ELR (cell line): Measurements from ENCODE around the gene MYADML2.
"Not testable (repeated sequence)": the region's sequence is repeated elsewhere in the genome, so short reads cannot be mapped to it uniquely, and the experiment has no call there.

Experiments used
- DNase-seq: peaks from one replicate; pipeline ENCODE4 v3.0.0-alpha.2; 2015; ENCODE audit warnings: low read depth

MYADML2 gene

DNA sequence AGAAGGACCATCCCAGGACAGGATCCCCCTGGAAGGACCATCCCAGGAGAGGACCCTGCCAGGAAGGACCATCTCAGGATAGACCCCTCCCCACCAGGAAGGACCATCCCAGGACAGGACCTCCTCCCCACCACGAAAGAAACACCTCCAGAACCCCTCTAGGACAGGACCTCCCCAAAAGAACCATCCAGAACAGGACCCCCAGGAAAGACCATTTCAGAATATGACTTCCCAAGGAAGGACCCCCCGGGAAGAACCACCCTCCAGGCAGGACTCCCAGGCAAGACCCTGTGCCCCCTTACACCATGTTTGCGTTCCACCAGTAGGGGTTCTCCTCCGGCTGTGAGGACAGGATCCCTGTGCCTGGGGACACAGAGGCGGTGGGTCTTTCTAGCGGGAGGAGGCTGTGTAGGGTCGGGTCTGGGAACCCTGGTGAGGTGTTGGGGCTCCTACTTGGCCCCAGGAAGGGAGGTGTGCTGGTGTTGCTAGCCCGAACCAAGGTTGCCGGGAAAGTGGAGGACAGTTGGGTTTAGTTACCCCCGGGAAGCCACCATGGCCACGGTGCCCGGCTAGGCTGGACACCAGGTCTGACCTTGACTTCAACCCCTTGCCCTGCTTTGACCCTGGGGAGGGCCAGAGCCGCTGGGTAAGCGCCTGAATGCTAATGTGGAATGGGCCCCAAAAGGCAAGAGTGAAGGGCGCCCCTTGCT is 11.8 kb upstream of the MYADML2 start:
- no peak for DNase-seq

DNA sequence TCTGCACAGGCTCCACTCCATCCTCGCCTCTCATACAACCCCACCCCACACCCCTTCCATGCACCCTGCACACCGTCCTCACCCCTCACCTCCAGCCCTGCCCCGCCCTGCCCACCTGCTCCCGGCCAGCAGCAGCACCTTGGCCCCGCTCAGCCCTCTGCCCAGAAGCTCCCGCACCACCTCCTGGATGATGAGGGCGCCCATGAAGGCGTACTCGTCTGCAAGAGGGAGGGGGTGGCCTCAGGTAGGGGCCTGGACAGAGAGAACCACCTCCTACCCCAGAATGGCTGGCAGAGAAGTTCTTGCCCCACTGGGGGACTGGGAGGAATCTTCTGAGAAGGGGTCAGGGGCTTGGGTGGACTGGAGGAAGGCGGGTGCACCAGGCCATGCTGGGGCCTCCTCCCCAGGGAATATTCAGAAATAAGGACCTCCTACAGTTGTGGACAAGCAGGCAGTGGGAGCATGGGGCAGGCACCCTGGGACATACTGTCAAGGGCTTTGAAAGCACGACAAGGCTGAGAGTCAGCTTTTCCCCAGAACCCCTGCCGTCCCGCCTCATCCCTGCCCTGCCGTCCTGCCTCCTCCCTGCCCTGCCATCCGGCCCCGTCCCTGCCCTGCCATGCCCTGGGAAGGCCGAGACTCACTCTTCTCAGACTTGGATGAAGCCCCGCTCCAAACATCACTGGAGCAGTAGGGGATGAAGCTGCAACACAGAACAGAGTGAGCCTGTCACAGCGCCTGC is 10.8 kb upstream of the MYADML2 start:
- no peak for DNase-seq

DNA sequence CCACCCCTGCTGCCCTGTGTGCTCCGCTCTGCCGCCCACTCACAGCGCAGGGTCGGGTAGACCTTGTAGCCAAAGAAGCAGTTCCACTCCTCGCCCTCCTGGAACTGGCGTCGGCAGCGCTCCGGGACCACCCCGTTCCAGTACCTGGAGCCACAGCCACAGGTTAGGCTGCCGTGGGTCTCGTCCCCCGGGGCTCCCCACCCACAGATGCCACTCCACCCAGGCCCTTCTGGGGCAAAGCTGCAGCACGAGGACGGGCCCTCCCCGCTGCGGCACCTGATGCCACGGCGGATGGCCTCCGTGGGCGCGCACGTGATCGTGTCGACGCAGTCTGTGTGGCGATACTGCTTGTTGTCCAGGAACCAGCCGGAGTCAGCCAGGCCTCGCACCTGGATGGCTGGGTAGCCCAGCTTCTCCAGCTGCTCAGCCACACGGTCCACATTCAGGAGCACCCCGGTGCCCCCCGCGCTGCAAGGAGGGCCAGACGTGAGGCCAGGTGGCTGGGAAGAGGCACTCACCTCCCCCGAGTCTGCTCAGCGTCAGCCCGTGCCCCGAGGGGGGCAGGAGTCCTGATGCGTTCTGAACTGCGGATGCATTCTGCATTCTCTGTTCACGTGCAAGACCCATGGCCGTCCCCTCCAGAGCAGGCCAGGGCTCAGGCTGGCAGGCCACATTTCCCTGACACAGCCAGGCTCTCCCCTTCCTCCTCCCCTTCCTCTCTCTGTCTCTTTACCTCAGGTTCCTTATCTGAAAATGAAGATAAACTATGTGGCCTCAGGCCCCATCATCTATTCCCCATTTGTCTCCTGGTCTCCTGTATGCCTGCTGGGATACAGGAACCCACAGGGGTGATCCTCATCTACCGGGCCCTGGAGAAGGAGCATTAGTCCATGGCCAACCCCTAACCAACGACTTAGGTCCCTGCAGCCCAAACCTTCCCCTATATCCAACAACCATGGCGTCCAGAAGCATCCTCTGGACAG is 9.9 kb upstream of the MYADML2 start:
- DNase-seq, result no peak

DNA sequence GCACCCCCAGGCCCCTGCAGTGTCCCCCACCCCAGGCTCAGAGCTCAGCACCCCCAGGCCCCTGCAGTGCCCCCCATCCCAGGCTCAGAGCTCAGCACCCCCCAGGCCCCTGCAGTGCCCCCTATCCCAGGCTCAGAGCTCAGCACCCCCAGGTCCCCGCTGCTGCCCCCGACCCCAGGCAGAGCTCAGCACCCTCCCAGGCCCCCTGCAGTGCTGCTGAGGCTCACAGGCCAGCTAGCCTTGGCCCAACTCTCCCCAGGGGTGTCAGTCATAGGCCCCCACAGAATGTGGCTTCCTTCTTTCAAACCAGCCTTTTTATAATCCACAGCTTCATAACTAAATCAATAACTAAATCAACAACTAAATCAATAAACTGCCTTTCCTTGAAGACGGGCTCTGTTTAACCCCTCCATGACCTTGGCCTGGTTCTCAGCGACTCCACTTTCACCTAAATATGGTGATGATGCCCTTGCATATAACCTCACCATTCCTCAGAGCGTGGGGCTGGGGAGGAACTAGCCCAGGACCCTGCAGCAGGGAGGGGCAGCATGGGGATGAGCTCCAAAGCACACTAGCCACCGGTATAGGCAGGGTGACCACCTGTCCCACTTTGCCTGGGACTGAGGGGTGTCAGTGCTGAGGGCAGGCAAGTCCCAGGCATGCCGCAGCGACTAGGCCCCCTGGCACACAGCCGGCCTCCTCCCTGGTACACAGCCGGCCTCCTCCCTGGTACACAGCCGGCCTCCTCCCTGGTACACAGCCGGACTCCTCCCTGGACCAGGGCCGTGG is 8.9 kb upstream of the MYADML2 start:
- DNase-seq, result no peak

DNA sequence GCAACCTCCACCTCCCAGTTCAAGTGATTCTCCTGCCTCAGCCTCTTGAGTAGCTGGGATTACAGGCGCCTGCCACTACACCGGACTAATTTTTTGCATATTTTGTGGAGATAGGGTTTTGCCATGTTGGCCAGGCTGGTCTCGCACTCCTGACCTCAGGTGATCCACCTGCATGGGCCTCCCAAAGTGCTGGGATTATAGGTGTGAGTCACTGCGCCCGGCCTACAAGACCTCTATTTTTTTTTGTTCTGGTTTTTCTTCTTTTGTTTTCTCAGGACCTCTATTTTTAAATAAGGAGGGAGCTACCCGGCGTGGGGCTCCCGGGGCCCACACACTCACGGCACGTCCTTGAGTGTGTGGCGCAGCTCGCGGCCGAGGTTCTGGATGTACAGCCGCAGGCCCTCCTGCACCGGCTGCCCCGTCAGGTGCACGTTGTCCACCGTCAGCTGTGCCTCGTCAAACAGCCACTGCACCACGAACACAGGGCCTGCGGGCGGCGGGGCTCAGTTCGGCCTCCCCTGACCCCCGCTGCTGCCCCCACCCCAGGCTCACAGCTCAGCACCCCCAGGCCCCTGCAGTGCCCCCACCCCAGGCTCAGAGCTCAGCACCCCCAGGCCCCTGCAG is 8.1 kb upstream of the MYADML2 start:
- DNase-seq, result no peak

DNA sequence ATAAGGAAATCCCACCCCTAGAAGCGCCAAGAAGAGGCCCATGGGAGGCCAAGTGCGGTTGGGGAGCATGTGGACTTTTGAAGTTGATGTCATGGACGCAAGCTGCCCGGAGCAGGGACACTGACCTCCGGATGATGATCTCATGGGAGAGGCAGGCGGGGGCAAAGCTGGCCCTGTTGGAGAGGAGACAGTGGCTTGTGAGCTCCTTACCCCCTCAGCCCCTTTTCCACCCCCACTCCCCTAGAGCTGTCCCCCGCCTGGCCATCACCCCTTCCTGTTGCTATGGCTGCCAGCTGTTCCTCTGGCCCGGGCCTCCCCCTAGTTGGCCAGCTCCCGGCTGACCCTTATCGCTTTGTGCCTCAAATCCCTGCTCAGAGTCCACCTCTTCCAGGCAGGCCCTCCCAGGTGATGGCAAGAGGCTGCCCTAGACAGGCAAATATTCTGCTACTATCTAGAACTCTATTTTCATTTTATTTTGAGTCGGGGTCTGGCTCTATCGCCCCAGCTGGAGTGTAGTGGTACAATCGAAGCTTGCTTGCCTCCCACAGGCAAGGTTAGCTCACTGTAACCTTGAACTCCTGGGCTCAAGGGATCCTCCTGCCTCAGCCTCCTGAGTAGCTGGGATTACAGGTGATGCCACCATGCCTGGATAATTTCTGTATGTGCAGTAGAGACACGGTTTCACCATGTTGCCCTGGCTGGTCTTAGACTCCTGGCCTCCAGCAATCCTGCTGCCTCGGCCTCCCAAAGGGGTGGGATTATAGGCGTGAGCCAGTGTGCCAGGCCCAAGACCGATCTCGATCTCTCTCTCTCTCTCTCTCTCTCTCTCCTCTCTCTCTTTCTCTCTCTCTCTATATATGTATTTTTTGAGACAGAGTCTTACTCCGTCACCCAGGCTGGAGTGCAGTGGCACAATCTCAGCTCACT is 7.4 kb upstream of the MYADML2 start:
- peak; percentile 30 for DNase-seq

DNA sequence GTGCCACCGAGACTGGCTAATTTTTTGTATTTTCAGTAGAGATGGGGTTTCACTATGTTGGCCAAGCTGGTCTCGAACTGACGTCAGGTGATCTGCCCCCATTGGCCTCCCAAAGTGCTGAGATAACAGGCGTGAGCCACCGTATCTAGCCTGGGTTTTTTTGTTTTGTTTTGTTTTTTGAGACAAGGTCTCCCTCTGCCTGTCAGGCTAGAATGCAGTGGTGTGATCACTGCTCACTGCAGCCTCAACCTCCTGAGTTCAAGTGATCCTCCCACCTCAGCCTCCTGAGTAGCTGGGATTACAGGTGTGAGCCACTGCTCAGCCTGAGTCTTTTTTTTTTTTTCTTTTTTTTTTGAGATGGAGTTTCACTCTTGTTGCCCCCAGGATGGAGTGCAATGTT is 6.4 kb upstream of the MYADML2 start:
- DNase-seq, result not testable (repeated sequence)

DNA sequence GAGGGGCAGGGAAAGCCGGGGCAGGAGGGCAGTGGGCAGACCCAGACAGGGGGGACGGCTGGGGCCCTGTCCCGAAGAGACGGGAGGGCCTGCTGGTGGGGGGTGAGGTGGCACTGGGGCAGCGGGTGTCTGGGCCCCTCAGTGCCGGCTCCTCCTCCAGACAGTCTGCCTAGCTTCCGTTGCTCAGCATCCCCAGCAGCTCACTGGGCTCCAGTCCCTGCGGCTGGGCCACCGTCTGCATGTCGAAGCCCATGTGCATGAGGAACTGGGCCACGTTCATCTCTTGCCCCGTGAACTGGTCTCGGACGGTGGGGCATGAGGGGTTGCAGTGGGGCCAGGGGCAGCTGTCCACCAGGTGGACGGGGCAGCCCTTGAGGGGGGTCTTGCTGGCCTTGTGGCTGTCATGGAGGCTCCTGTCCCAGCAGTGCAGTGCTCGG is 5.8 kb upstream of the MYADML2 start:
- DNase-seq, result no peak

DNA sequence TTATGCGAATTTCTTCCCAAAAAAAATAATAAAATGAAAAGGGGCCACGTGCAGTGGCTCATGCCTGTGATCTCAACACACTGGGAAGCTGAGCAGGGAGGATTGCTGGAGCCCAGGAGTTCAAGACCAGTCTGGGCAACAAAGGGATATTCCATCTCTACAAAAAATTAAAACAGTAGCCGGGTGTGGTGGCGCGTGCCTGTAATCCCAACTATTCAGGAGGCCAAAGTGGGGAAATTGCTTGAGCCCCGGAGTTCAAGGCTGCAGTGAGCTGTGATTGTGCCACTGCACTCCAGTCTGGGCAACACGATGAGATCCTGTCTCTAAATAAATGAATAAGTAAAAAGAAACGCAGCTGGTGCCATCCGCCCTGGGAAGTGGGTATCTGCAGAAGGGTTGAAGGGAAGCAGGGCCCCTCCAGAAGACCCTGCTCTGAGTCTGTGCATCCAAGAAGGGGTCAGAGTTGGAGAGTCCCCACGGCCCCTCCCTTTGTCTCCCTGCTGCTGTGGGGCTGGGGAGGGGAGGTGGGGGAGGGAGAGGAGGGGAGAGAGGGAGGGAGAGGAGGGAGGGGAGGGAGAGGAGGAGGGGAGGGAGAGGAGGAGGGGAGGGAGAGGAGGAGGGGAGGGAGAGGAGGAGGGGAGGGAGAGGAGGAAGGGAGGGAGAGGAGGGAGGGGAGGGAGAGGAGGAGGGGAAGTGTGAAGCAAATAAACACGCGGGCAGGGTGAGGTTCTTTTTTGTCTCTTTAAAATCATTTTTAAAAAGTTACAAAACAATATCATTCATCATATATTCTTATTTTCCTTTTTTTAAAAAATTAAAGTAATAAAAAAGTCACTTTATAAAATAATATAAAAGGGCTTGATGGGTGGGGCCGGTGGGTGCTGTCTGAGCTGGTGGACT is 5.0 kb upstream of the MYADML2 start:
- no peak for DNase-seq

DNA sequence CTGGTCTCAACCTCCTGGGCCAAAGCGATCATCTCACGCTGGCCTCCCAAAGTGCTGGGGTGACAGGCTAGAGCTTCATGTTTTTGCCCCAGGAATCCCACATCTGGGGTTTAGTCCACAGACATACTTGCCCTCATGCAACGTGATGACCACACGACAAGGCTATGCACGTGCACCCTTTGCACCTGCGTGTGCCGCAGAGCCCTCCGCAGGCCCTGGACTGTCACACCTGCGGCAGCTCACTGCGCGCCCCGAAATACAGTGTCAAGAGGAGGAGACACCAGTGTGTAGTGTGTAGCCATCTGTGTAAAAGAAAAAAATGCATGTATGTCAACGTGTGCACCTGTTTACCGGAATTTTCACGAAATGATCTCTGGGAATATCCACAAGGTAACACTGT is 3.5 kb upstream of the MYADML2 start:
- no peak for DNase-seq

DNA sequence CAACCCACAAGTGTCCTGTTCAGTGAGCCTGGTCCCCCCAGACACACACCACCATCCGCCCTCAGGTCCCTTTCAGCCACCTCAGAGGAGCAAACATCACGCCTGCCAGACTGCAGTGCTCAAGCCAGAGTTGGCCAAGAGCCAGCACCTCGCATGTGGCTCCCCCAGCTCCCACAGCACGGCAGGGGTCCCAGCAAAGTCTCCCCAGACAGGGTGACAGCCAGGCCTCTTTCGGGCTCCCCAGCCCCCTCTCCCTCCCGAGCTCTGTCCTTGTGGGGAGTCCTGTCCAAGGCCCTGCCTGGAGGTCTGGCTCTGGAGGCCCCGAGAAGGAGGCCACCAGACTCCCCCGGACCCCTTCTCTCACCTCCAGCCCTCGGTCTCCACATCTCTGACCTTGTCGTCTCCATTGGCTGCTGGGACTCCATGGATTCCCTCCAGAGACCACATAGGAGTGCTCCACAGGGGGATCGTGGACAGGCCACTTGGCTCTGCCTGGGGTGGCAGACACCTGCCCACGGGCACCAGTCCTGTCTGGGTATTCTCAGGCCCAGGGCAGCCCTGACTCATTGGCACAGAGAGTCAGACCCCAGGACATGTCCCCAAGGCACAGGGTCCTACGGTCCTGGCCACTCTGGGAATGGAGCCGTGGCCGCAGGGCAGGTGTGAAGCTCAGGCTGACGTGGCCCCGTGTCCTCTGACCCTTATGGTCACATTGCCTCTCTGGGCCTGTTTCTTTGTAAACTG is 1.8 kb upstream of the MYADML2 start:
- no peak for DNase-seq

DNA sequence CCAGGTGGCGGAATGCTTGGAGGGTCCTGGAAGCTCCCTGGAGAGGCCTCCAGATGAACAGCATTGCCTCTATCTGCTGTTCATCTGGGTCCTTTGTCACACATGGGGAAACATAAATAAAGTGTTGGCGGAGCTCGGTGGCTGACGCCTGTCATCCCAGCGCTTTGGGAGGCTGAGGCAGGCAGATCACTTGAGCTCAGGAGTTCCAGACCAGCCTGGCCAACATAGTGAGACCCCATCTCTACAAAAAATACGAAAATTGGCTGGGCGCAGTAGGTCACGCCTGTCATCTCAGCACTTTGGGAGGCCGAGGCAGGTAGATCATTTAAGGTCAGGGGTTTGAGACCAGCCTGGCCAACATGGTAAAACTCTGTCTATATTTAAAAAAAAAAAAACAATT is 2.2 kb downstream of the MYADML2 start:
- no peak for DNase-seq

DNA sequence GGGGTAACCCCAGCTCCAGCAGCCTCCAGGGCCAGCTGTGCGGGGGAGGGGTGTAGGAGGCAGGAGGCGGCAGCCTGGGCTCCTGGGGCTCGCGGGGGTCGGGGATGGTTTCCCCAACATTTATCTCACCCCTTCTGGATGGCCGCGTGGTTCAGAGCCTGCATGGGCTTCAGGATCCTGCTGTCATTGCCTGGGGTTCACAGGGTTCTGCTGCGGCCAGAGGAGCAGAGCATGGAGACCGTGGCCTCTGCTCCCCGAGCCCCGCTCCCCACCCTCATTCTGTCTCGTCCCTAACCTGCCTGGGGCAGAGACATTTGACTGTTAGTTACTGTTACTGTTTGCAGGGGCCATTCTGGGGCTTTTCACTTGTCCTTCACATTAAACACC is 4.9 kb downstream of the MYADML2 start:
- no peak for DNase-seq

DNA sequence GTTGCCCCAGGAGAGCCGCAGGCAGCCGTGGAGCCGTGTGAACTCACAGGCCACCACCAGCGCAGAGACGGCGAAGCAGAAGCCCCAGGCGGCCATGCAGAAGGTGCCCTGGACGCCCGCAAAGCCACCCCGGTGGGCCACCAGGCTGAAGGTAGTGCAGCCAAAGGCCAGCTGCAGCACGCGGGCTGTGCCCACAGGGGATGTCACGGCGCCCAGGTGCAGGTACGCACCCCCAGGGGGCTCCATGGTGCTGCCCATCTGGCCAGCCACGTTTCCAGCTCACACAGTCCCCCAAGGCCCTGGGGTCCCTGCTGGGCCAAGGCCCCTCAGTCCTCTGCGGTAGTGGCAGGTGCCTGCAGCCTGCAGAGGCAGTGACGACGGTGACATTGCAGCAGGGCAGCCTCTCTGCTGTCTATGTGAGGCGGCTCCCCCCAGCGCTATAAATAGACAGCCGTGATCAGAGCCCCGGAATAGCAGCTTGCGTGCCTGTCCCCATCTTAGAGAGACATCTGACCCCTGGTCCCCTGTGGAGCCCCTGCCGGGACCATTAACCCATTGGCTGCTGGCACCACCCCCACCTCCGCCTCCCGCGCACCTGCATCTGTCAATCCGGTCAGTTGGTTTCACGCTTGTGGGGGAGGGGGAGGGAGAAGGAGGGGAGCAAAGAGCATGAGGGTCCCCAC is 5.4 kb downstream of the MYADML2 start:
- no peak for DNase-seq

DNA sequence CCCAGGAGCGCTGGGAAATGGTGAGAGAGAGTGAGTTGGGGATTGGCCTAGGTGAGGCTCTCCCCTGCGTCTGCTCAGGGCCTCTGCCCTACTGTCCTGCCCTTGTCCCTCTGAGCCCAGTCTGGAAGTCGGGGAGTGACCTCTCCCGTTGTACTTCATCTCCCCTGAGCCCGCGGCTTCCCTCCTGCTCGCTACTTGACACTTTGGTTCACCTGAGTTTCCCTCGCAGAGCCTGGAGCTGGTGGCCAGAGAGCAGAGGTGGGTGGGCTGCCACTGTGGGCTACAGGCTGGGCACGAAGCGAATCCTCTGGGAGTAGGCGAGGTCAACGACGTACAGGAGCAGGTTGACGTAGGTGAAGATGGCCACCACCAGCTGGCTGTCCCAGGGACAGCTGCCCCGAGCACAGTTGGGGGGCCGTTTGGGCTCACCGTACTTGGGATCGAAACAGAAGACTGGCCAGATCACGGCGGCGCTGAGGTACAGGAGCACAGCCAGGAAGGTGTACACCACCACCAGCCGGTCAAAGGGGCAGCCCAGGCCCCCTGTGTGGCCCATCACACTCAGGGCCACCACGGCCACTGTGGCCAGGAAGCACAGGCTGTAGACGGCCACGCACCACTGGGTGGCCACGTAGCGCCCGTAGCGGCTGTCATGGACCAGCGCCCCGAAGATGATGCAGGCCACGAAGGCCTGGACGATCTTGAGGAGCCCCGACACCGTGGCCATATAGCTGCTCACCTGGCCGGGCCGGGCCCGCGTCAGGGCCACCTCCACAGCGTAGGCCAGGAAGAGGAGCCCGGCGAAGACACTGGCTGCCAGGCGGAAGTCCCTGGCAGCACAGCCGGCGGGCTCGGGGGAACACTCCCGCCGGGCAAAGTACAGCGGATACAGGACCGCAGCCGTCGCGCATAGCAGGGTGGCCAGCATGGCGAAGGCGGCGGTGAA is 6.2 kb downstream of the MYADML2 start:
- no peak for DNase-seq

DNA sequence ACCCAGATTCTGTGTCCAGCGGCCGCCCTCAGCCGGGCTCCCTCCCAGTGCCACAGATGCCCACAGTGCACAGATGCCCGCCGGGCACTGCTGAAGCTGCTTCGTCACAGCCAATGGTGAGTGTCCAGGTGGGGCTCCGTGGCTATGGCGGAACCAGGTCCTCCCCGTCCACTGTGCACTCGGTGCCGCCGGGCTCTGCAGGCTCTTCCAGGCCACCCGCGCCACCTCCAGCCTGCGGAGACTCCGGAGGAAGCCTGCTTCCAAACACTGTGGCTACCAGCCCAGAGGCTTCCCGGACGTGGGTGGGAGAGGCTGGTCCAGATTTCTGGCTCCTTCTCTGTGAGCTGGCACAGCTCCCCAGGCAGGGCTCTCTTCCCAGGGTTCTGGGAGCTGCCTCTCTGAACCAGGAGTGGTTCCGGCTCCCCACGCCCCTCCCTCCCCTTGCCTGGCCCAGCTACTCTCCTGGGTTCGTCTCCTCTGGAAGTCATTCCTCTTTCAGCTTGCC is 7.1 kb downstream of the MYADML2 start:
- no peak for DNase-seq
